CD4-positive, CD25-positive, alpha-beta regulatory T cell (primary cell): ENCODE results near the gene LZTS3. TPM values are rescaled to one million over a fixed set of nuclear protein-coding genes. Genes with fewer than 3 reads are reported as not detected.

ENCODE experiments used
- ATAC-seq, 2 donors: fragments of 150-1000 bp; cut with Tn5 transposase; one replicate each; pipeline ENCODE4 v1.10.0; 2021; ENCODE audit warnings: low read depth in 2 of 2, moderate number of reproducible peaks in 2 of 2, moderate library complexity in 1 of 2
- DNase-seq, 3 donors: peaks; one replicate each; pipeline versions ENCODE4 v3.0.0 to v3.0.0-alpha.2; 2012 to 2022; ENCODE audit warnings: mixed read lengths in 1 of 3
- H3K27ac ChIP-seq: one replicate; pipeline ENCODE4 v1.7.0; 2013; ENCODE audit warnings: mild to moderate bottlenecking, low read length; ENCODE audit not compliant: insufficient read depth, poor library complexity, severe bottlenecking
- H3K27me3 ChIP-seq: one replicate; pipeline ENCODE4 v1.7.0; 2013; ENCODE audit warnings: low read length; ENCODE audit not compliant: control insufficient read depth, insufficient read depth
- H3K36me3 ChIP-seq: one replicate; pipeline ENCODE4 v1.7.0; 2013; ENCODE audit warnings: mild to moderate bottlenecking, low read length, moderate library complexity; ENCODE audit not compliant: control insufficient read depth, insufficient read depth
- H3K4me1 ChIP-seq: 2 replicates; pipeline ENCODE4 v1.7.0; 2013; ENCODE audit warnings: mild to moderate bottlenecking, low read length; ENCODE audit not compliant: insufficient read depth, control insufficient read depth, poor library complexity, severe bottlenecking
- H3K4me3 ChIP-seq: one replicate; pipeline ENCODE4 v1.7.0; 2013; ENCODE audit warnings: low read depth, mild to moderate bottlenecking, low read length, moderate library complexity
- H3K9me3 ChIP-seq, 2 experiments: 1 replicate in 1 of 2; 2 replicates in 1 of 2; pipeline ENCODE4 v1.7.0; 2013; ENCODE audit warnings: low read length in 2 of 2, mild to moderate bottlenecking in 1 of 2, moderate library complexity in 1 of 2; ENCODE audit not compliant: control insufficient read depth in 2 of 2
- H3K27ac Mint-ChIP-seq, 3 donors: one replicate each; pipeline ENCODE4 v1.8.0; 2020 to 2022; ENCODE audit warnings: mild to moderate bottlenecking in 3 of 3, mixed read lengths in 3 of 3, moderate library complexity in 2 of 3
- H3K27me3 Mint-ChIP-seq: one replicate; pipeline ENCODE4 v1.8.0; 2022; ENCODE audit warnings: mild to moderate bottlenecking, mixed read lengths
- H3K36me3 Mint-ChIP-seq: one replicate; pipeline ENCODE4 v1.8.0; 2020; ENCODE audit warnings: mixed read lengths
- H3K4me1 Mint-ChIP-seq, 4 donors: one replicate each; pipeline ENCODE4 v1.8.0; 2020 to 2022; ENCODE audit warnings: mixed read lengths in 4 of 4, mild to moderate bottlenecking in 1 of 4
- H3K4me3 Mint-ChIP-seq, 4 donors: one replicate each; pipeline ENCODE4 v1.8.0; 2020 to 2022; ENCODE audit warnings: mild to moderate bottlenecking in 4 of 4, mixed read lengths in 4 of 4, moderate library complexity in 3 of 4
- H3K9me3 Mint-ChIP-seq, 7 donors: one replicate each; pipeline ENCODE4 v1.8.0; 2020 to 2022; ENCODE audit warnings: mixed read lengths in 7 of 7, mild to moderate bottlenecking in 3 of 7, moderate library complexity in 2 of 7
- polyA plus RNA-seq, 4 donors: library from polyadenylated mRNA; unstranded; fragments of 300-500 nt; fragmentation: Illumina TruSeq; gene quantifications; one replicate each; pipeline ENCODE4 v1.2.3, GENCODE V29; 2021
- total RNA-seq: library from RNA; stranded (reverse); gene quantifications from one replicate; pipeline ENCODE4 v1.2.3, GENCODE V29; 2022

Gene LZTS3
- total and polyA plus RNA-seq, 5 donors from 2014 or later, result 1.0 to 24.2 (median 1.1) TPM

DNA sequence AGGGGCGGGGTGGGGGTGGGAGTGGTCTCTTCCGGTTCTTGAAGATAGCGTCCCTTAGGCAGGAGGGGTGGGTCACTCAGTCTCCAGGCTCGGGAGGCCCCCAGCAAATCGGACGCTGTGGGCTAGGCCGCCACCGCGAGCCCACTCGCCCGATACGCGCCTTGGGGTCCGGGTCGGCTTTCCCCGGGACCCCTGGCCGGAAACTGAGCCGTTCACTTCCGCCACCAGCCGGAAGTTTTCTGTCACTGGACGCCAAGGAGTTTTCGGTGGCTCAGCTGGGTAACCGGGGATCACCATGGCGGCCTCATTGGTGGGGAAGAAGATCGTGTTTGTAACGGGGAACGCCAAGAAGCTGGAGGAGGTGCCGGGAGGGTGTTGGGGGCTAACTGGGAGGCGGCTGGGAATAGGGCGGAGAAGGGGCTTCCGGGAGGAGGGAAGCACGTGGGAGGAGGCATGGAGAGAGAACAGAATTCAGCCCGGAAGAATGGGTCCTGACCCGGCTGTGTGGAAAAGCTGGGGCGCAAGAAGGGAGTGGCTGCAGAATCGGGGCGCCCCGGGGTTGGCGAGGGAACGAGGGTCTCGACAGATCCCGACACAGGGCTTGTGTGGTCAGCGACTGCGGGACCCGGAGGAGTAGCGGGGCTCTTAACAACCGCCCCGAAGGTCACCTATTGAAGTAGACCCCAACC is 36.1 kb upstream of the LZTS3 start, which contains the start of gene ITPA:
ITPA (plus strand) TSS at position 242 of the 689 bp plus-strand sequence; CDS start at position 296, 54 bp downstream.
- H3K4me1 ChIP-seq, result peaks cover 18% of the 10 kb centered on the region
- peaks cover 14% of the 10 kb centered on the region for H3K36me3 Mint-ChIP-seq
- ATAC-seq, result peak in 1 of 2 donors; percentile 35
- H3K27ac Mint-ChIP-seq, result peak within 1 kb of the TSS; percentile 91 to 99 (median 99)
- peaks cover 5 to 47% (median 29%) of the 10 kb centered on the region in 4 donors for H3K4me1 Mint-ChIP-seq
- H3K27me3 ChIP-seq, result no peaks in the 10 kb centered on the region
- H3K27me3 Mint-ChIP-seq, result no peaks in the 10 kb centered on the region
- no peaks in the 10 kb centered on the region for H3K9me3 ChIP-seq
- H3K36me3 ChIP-seq, result peaks cover 11% of the 10 kb centered on the region
- peak within 1 kb of the TSS; percentile 81 for H3K27ac ChIP-seq
- DNase-seq, result peak; percentile 48 to 80 (median 57)
- peak within 1 kb of the TSS; percentile 93 to 98 (median 96) for H3K4me3 Mint-ChIP-seq
- H3K9me3 Mint-ChIP-seq, result peaks cover 0 to 2% (median 0%) of the 10 kb centered on the region in 7 donors
- H3K4me3 ChIP-seq, result peak within 1 kb of the TSS; percentile 91

- peak overlapping the region; percentile 91 for H3K4me3 ChIP-seq
- peak in 1 of 3 donors; percentile 15 for DNase-seq
- peak overlapping the region; percentile 91 to 99 (median 94) for H3K27ac Mint-ChIP-seq
- H3K4me3 Mint-ChIP-seq, result peak overlapping the region; percentile 93 to 98 (median 96)
- H3K27ac ChIP-seq, result peak overlapping the region; percentile 81
- no peaks in the 10 kb centered on the region for H3K27me3 ChIP-seq
- no peak for ATAC-seq
- H3K36me3 Mint-ChIP-seq, result peaks cover 11% of the 10 kb centered on the region
- H3K27me3 Mint-ChIP-seq, result no peaks in the 10 kb centered on the region
- H3K9me3 Mint-ChIP-seq, result peaks cover 0 to 2% (median 0%) of the 10 kb centered on the region in 7 donors
- no peaks in the 10 kb centered on the region for H3K9me3 ChIP-seq
- H3K4me1 Mint-ChIP-seq, result peaks cover 5 to 51% (median 32%) of the 10 kb centered on the region in 4 donors
- H3K36me3 ChIP-seq, result peaks cover 7% of the 10 kb centered on the region
- peaks cover 21% of the 10 kb centered on the region for H3K4me1 ChIP-seq
Measured at GRCh38 chr20:3208786-3209256, 35.5 kb upstream of the LZTS3 start.

DNA sequence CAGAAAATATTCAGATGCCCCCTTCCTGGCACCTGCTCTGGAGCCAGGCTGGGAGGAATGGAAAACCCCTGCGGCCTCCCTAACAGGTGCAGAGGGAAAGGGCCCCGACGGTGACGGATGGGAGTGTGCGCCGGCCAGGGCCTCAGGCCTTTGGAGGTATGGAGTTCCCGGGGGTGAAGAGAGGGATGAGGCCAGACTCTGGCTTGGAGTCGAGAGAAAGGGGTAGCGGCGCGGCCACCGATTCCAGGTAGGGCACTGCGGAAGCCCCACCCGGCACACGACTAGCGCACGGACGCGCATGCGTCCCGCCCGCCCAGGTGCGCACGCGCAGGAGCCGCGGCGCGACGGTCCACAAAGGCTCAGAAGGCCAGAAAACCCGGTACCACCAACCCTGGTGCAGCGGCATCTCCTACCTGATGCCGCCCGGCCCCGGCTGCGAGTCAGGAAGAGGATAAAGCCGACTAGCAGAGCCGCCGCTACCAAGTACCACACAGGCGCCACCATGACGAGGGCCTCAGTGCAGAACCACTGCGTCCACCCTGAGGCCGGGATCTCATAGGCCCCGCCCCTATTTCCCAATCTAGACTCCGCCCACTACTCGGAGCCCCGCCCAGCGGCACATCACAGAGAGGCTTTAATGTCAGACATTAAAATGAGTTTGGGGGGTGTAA is 30.9 kb upstream of the LZTS3 start, which contains the start of gene DDRGK1:
DDRGK1 (minus strand) TSS at position 559 of the 671 bp plus-strand sequence; CDS start at position 504, 55 bp downstream.
- Mint-ChIP-seq H3K27me3 (no peaks in the 10 kb centered on the region), H3K9me3 (peaks cover 0 to 2% (median 0%) of the 10 kb centered on the region in 7 donors), H3K4me1 (peaks cover 0 to 35% (median 24%) of the 10 kb centered on the region in 4 donors), H3K4me3 (peak within 1 kb of the TSS; percentile 94 to 98 (median 95)), H3K36me3 (peaks cover 13% of the 10 kb centered on the region), H3K27ac (peak within 1 kb of the TSS; percentile 97 to 98 (median 98))
- DNase-seq (peak; percentile 78 to 91 (median 91)), ATAC-seq (peak; percentile 85 to 87)
- H3K27ac ChIP-seq, result peak within 1 kb of the TSS; percentile 79
- peaks cover 17% of the 10 kb centered on the region for H3K36me3 ChIP-seq
- peak within 1 kb of the TSS; percentile 78 for H3K4me3 ChIP-seq
- H3K27me3 ChIP-seq, result no peaks in the 10 kb centered on the region
- H3K9me3 ChIP-seq, result no peaks in the 10 kb centered on the region
- H3K4me1 ChIP-seq, result peaks cover 24% of the 10 kb centered on the region

DNA sequence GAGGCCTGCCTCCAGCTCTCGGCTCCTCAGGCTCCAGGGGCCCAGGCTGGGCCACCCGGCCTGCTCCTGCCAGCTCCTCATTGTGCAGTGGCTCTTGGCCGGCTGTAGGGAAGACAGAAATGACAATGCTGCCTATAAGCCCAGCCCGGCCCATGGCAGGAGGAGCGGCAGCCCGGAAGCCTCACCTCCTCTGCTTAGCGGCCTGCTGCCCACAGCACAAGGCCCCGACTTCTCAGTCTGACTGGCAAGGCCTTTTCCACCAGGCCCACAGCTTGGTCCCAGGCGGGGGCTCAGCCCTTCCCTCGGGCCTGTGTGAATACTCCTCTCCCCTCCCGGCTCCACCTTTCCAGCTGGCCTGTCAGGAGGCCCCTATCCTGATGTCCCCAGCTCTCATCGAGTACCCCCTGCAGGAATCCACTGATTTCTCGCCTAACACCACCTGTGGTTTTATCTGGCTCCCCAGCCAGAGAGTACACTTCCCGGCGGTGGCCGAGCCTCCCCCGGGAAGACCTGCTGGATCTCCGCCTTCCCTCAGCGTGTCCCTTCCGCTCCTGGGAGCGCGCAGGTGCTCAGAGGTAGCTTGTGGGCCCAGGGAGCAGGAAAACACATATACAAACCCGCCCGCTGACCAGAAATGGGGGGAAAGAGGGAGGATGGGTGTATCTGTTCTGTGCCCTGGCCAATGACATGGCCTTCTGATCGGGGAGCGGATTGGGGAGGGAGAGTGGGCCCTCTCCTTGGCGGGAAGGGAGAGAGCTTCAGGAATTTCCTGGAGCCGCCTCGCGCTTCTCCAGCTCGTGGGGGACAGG is 30.2 kb upstream of the LZTS3 start:
- DNase-seq, result peak in 2 of 3 donors; percentile 8 to 48
- no peaks in the 10 kb centered on the region for H3K9me3 Mint-ChIP-seq
- peaks cover 23% of the 10 kb centered on the region for H3K36me3 ChIP-seq

DNA sequence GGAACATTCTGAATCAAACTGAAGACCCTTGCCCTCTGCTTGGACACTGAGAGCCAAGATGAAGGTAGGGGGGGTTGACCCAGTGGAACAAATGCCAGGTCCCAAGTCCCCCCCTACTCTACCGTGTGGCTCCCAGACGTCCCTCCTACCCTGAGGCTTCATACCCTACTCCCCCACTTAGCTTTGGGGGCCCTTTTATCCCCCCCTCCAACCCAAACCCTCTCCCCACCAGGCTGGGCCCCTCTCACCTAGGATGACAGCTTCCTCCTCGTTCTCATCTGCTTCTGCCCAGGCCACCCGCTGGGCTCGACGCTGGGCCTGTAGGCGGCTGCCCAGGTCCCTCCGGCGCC is 29.6 kb upstream of the LZTS3 start:
- peaks cover 24% of the 10 kb centered on the region for H3K36me3 ChIP-seq
- peaks cover 20% of the 10 kb centered on the region for H3K36me3 Mint-ChIP-seq
- H3K27me3 ChIP-seq, result no peaks in the 10 kb centered on the region
- ATAC-seq (no peak), DNase-seq (no peak)
- H3K9me3 ChIP-seq, result no peaks in the 10 kb centered on the region
- peak overlapping the region; percentile 79 for H3K27ac ChIP-seq
- no peaks in the 10 kb centered on the region for H3K27me3 Mint-ChIP-seq
- H3K4me1 ChIP-seq, result peaks cover 19% of the 10 kb centered on the region
- H3K9me3 Mint-ChIP-seq, result no peaks in the 10 kb centered on the region
- peak overlapping the region in 2 of 3 donors; percentile 15 to 98 for H3K27ac Mint-ChIP-seq
- H3K4me3 ChIP-seq, result peak overlapping the region; percentile 38
- H3K4me1 Mint-ChIP-seq, result peaks cover 0 to 26% (median 20%) of the 10 kb centered on the region in 4 donors
- H3K4me3 Mint-ChIP-seq, result peak overlapping the region; percentile 69 to 98 (median 94)

More for the DNA sequence above, 30.2 kb upstream of the LZTS3 start:
- no peaks in the 10 kb centered on the region for H3K27me3 Mint-ChIP-seq
- Histone ChIP-seq H3K9me3 (no peaks in the 10 kb centered on the region), H3K27me3 (no peaks in the 10 kb centered on the region), H3K4me3 (peak overlapping the region; percentile 78), H3K4me1 (peaks cover 19% of the 10 kb centered on the region), H3K27ac (peak overlapping the region; percentile 79)
- H3K27ac Mint-ChIP-seq, result peak overlapping the region; percentile 97 to 98 (median 98)
- peaks cover 0 to 29% (median 20%) of the 10 kb centered on the region in 4 donors for H3K4me1 Mint-ChIP-seq
- ATAC-seq, result no peak
- H3K4me3 Mint-ChIP-seq, result peak overlapping the region; percentile 94 to 98 (median 95)
- H3K36me3 Mint-ChIP-seq, result peaks cover 20% of the 10 kb centered on the region

- no peak overlapping the region for H3K27ac ChIP-seq
- no peaks in the 10 kb centered on the region for H3K9me3 ChIP-seq
- Mint-ChIP-seq H3K9me3 (no peaks in the 10 kb centered on the region), H3K36me3 (peaks cover 30% of the 10 kb centered on the region), H3K27me3 (no peaks in the 10 kb centered on the region), H3K4me1 (peaks cover 0 to 31% (median 25%) of the 10 kb centered on the region in 4 donors), H3K4me3 (no peak overlapping the region), H3K27ac (peak overlapping the region in 2 of 3 donors; percentile 27 to 62)
- peaks cover 19% of the 10 kb centered on the region for H3K4me1 ChIP-seq
- H3K27me3 ChIP-seq, result no peaks in the 10 kb centered on the region
- H3K36me3 ChIP-seq, result peaks cover 38% of the 10 kb centered on the region
- DNase-seq (no peak), ATAC-seq (no peak)
- no peak overlapping the region for H3K4me3 ChIP-seq
Measured at GRCh38 chr20:3199976-3200755, 26.8 kb upstream of the LZTS3 start.
